Activated CD4-positive, alpha-beta T cell treated with anti-CD3 and anti-CD28 coated beads, Interleukin-10, Interleukin-2, amounts not matched to agents 100 ng/mL and 50 ng/mL, durations not matched to agents 16 hours and 8 hours (primary cell): Measurements from ENCODE around the gene KCNH4.

ENCODE experiments used
- DNase-seq: peaks from one replicate; pipeline ENCODE4 v3.0.0-alpha.2; 2020

Gene KCNH4

GRCh38 chr17:42135664-42136653 lies 45.0 kb downstream of the KCNH4 start:
- no peak for DNase-seq

- no peak for DNase-seq
Observed at GRCh38 chr17:42135151-42135550, 45.8 kb downstream of the KCNH4 start.

GRCh38 chr17:42133461-42134041 lies 47.4 kb downstream of the KCNH4 start:
- DNase-seq, result peak; percentile 31

GRCh38 chr17:42132941-42133340 lies 48.0 kb downstream of the KCNH4 start:
- peak; percentile 63 for DNase-seq

GRCh38 chr17:42131981-42132432 lies 48.9 kb downstream of the KCNH4 start:
- no peak for DNase-seq

- DNase-seq, result no peak
Observed at GRCh38 chr17:42131232-42131631, 49.7 kb downstream of the KCNH4 start.

- no peak for DNase-seq
Observed at GRCh38 chr17:42130310-42130936, 50.5 kb downstream of the KCNH4 start.

GRCh38 chr17:42129109-42129837 lies 51.7 kb downstream of the KCNH4 start:
- DNase-seq, result no peak

GRCh38 chr17:42127414-42127813 lies 53.5 kb downstream of the KCNH4 start:
- no peak for DNase-seq

GRCh38 chr17:42126836-42127235 lies 54.1 kb downstream of the KCNH4 start:
- no peak for DNase-seq

- DNase-seq, result no peak
Observed at GRCh38 chr17:42125565-42125964, 55.4 kb downstream of the KCNH4 start.

GRCh38 chr17:42124256-42124655 lies 56.7 kb downstream of the KCNH4 start:
- no peak for DNase-seq

GRCh38 chr17:42122371-42123303 lies 58.3 kb downstream of the KCNH4 start, which contains the start of gene HSPB9:
Gene HSPB9, plus strand, starts transcription at chr17:42122804. Its CDS starts 47 bp downstream, at chr17:42122851.
- DNase-seq, result no peak

GRCh38 chr17:42120770-42121769 lies 59.9 kb downstream of the KCNH4 start, which contains the start of gene KAT2A:
Gene KAT2A, minus strand, starts transcription at chr17:42121367. Its CDS starts 63 bp downstream, at chr17:42121304.
- DNase-seq, result peak; percentile 88

GRCh38 chr17:42120161-42120769 lies 60.7 kb downstream of the KCNH4 start:
- DNase-seq, result no peak

- DNase-seq, result no peak
Observed at GRCh38 chr17:42119301-42119700, 61.6 kb downstream of the KCNH4 start.

- peak; percentile 59 for DNase-seq
Observed at GRCh38 chr17:42118545-42118944, 62.4 kb downstream of the KCNH4 start.

- no peak for DNase-seq
Observed at GRCh38 chr17:42118126-42118510, 62.8 kb downstream of the KCNH4 start.

GRCh38 chr17:42117397-42118125 lies 63.4 kb downstream of the KCNH4 start:
- DNase-seq, result no peak
